GM12873 (cell line): ENCODE data around the gene ADAM8.

Experiments used
- CTCF ChIP-seq: IDR thresholded peaks from 2 replicates; pipeline ENCODE4 v1.5.1; 2012; ENCODE audit warnings: low read depth, mild to moderate bottlenecking, moderate library complexity, low read length, control low read depth; ENCODE audit not compliant: insufficient read depth; ENCODE audit errors: missing control alignments

ADAM8 gene

GRCh38 chr10:133215586-133215985 is 61.1 kb downstream of the ADAM8 start:
- TF ChIP-seq CTCF = no peak

- no peak for TF ChIP-seq CTCF
These were observed 61.9 kb downstream of the ADAM8 start for GRCh38 chr10:133214468-133215410.

- TF ChIP-seq CTCF = no peak
These were observed 62.8 kb downstream of the ADAM8 start for GRCh38 chr10:133213641-133214467.

- no peak for TF ChIP-seq CTCF
These were observed 63.7 kb downstream of the ADAM8 start for GRCh38 chr10:133212853-133213494.
